Coronary artery (tissue), 2 donors: ENCODE data around the gene WDTC1.
"Not testable (repeated sequence)": the region's sequence is repeated elsewhere in the genome, so short reads cannot be mapped to it uniquely, and the experiment has no call there.

Experiments used
- DNase-seq: peaks from one replicate; pipeline ENCODE4 v3.0.0-alpha.2; 2017; ENCODE audit warnings: low spot score
- H3K27ac ChIP-seq, 2 donors: fragments of 200-600 bp; sonication (generic); one replicate each; pipeline ENCODE4 v1.5.1; 2016 to 2019
- H3K4me3 ChIP-seq: fragments of 200-600 bp; sonication (generic); 2 replicates; pipeline ENCODE4 v1.5.1; 2016; ENCODE audit warnings: mild to moderate bottlenecking, moderate library complexity
- TF ChIP-seq, protein P1 (sequence below): fragments of 200-600 bp; sonication (generic); IDR thresholded peaks from one replicate; pipeline ENCODE4 v1.5.1; 2019; ENCODE audit warnings: antibody characterized with exemption

The WDTC1 gene

DNA sequence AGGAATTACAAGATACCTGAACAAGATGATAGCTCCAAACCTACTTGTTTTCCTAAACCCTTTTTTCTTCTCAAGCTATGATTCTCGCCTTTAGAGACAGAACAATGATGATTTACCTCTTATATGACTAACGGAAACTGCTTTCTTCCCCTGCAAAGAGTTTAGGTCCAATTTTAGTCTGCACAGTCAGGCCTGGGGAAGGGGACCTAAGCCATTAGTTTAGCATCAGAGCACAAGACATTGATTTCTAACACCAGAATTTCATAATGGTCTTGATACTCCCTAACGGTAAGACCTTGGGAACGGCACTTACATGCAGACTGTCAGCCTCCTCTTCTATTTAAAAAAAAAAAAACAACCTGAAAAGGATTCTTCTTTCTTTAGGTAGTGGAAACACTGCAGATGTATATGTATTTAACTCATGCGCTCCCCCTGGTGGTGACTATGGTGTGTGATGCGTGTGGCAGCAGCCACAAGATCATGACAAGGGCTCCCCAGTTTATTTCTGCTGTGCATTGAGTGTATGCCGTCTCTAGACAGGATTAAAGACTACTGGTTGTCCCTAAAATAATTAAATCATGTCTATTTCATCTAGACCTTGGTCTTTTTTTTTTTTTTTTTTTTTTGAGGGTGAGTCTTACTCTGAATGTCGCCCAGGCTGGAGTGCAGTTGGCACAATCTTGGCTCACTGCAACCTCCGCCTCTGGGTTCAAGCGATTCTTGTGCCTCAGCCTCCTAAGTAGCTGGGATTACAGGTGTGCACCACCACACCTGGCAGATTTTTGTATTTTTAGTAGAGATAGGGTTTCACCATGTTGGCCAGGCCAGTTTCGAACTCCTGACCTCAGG, 50.2 kb downstream of the WDTC1 start:
- no peak for DNase-seq
- H3K27ac ChIP-seq: no peak overlapping the region
- H3K4me3 ChIP-seq: no peak overlapping the region
- TF ChIP-seq, protein P1, sequence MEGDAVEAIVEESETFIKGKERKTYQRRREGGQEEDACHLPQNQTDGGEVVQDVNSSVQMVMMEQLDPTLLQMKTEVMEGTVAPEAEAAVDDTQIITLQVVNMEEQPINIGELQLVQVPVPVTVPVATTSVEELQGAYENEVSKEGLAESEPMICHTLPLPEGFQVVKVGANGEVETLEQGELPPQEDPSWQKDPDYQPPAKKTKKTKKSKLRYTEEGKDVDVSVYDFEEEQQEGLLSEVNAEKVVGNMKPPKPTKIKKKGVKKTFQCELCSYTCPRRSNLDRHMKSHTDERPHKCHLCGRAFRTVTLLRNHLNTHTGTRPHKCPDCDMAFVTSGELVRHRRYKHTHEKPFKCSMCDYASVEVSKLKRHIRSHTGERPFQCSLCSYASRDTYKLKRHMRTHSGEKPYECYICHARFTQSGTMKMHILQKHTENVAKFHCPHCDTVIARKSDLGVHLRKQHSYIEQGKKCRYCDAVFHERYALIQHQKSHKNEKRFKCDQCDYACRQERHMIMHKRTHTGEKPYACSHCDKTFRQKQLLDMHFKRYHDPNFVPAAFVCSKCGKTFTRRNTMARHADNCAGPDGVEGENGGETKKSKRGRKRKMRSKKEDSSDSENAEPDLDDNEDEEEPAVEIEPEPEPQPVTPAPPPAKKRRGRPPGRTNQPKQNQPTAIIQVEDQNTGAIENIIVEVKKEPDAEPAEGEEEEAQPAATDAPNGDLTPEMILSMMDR: peak; percentile 44

DNA sequence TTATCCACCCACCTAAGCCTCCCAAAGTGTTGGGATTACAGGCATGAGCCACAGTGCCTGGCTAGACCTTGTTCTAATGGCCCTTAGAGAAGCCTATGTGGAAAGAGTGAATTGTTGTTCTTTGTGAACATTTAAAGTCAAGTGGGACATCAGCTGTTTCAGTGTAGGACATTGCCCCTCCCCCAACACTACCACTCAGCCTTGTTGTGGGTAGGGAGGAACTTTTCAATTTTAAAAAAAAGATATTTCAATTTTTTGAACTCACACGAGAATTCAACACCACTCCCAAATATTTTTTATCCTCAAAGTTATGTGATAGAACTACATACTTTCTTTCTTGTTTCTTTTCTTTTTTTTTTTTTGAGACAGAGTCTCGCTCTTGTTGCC, 50.8 kb downstream of the WDTC1 start:
- DNase-seq: no peak
- no peak overlapping the region for H3K4me3 ChIP-seq
- TF ChIP-seq, protein P1: no peak
- H3K27ac ChIP-seq: no peak overlapping the region

DNA sequence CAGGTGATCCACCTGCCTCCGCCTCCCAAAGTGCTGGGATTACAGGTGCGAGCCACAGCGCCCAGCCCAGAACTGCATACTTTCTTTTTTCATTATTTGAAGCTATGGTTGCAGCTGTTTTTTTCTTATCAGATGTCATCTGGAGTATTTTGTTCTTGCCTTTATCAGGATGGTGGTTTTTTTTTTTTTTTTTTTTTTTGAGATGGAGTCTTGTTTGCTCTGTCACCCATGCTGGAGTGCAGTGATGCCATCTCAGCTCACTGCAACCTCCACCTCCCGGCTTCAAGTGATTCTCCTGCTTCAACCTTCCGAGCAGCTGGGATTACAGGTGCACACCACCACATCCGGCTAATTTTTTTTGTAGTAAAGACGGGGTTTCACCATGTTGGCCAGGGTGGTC, 51.4 kb downstream of the WDTC1 start:
- not testable (repeated sequence) for H3K4me3 ChIP-seq, DNase-seq, H3K27ac ChIP-seq

DNA sequence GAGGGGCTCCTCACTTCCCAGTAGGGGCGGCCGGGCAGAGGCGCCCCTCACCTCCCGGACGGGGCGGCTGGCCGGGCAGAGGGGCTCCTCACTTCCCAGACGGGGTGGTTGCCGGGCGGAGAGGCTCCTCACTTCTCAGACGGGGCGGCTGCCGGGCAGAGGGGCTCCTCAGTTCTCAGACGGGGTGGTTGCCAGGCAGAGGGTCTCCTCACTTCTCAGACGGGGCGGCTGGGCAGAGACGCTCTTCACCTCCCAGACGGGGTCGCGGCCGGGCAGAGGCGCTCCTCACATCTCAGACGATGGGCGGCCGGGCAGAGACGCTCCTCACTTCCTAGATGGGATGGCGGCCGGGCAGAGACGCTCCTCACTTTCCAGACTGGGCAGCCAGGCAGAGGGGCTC, 54.7 kb downstream of the WDTC1 start:
- not testable (repeated sequence) for H3K4me3 ChIP-seq, DNase-seq, H3K27ac ChIP-seq

DNA sequence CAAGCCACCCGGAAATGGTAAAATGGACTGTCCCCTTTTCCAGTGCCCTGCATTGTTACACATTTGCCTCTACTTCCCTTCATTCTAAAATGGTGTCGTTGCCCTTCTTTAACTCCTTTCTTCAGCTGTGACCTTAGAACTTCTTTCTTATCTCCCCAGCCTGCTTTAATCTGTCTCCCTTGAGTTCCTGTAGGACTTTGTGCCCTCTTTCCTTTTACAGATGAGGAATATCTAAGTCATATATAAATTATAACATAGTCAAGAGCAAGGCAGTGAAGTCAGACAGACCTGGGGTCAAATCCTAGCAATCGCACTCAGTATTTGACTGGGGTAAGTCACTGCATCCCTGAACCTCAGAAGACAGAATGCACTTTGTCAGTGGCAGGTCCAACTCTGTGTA, 56.1 kb downstream of the WDTC1 start:
- DNase-seq: no peak
- TF ChIP-seq, protein P1: no peak
- H3K4me3 ChIP-seq: no peak overlapping the region
- H3K27ac ChIP-seq: no peak overlapping the region

DNA sequence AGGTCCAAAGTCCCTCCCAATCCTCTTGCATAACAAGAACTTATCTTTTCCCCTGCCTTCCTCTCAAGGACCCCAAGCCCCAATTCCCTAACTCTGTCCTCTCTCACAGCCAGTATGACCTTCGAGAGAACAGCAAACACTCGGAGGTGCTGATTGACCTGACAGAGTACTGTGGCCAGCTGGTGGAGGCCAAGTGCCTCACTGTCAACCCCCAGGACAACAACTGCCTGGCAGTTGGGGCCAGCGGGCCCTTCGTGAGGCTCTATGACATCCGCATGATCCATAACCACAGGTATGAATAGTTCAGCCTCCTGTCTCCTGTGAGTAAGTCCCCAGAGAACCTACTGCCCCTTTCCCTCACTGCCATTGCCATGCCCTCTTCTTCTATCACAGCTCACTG, 57.7 kb downstream of the WDTC1 start:
- TF ChIP-seq, protein P1: no peak
- H3K4me3 ChIP-seq: no peak overlapping the region

DNA sequence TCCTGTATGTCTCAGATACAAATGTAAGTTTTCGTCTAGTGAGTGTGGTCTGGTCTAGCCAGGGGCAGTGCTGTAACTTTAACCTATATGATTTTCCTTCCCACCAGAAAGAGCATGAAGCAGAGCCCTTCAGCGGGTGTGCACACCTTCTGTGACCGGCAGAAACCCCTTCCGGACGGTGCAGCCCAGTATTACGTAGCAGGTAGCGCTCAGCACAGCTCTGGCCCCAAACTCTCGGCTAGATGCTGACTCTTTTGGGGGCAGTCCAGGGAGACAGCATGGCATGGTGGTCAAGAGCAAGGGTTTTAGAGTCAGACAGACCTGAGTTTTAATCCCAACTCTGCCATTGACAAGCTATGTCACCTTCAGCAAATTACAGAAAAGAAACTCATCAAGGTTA, 59.5 kb downstream of the WDTC1 start:
- DNase-seq: no peak
- Histone ChIP-seq H3K27ac (no peak overlapping the region), H3K4me3 (no peak overlapping the region)
- TF ChIP-seq, protein P1: no peak

More for the DNA sequence above, 57.7 kb downstream of the WDTC1 start:
- no peak for DNase-seq
- H3K27ac ChIP-seq: no peak overlapping the region

DNA sequence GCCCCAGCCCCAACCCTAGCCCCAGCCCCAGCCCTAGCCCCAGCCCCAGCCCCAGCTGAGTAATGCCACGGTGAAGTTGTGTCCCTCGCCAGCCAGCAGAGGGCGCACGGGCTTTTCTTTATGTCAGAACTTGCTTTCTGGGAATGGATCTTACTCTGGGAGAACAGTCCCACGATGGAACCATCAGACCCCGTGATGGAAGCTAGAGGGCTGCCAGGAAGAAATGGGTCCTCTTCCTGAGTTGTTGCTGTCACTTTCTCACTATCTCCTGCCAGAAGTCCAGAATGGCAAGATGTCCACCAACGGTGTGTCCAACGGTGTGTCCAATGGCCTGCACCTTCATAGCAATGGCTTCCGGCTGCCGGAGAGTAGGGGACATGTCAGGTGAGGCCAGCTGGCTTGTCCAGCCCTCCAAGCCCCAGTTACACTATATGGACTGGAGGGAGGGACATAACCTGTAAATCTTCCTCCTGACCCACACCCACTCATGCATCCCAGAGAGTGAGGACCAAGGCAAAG, 62.4 kb downstream of the WDTC1 start:
- no peak overlapping the region for H3K27ac ChIP-seq
- no peak overlapping the region for H3K4me3 ChIP-seq
- no peak for DNase-seq
- TF ChIP-seq, protein P1: peak; percentile 71
